ENCODE results near the gene TPGS2.
"Not testable (repeated sequence)": the region's sequence is repeated elsewhere in the genome, so short reads cannot be mapped to it uniquely, and the experiment has no call there.

Gene TPGS2

DNA sequence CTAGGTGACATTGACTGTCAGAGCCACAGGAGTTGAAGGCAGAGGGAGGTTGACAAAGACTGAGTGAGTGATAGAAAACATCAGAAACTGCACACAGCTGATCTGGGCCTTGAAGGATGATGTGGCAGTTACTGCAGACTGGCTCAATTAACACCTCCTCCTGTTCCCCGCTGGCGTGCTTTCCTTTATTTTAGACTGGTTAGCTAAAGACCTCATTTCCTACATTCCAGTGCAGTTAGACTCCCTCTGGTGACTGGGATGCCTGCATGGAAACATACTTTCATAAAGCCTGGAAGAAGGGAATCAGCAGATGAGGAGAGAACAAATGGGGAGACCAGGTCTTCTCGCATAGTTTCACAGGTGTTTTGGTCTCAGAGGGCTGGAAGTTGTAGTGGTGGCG, 7.1 kb downstream of the TPGS2 start:
- DNase-seq (ENCODE audit: low read depth in 2 of 2): no peak

DNA sequence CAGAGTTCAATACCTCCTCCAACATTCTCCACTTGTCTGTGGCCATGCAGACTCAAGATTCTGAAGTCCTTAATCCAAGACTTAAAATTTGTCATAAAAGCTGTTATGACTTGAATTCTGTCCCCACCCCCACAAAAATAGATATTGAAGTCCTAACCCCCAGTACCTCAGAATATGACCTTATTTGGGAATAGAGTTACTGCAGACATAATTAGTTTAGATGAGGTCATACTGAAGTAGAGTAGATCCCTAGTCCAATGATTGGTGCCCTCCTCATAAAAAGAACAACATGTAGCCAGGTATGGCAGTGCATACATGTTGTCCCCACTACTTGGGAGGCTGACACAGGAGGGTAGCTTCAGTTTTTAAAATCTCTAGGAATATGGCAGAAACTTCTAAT, 9.2 kb downstream of the TPGS2 start:
- no peak for DNase-seq (ENCODE audit: low read depth in 2 of 2)

DNA sequence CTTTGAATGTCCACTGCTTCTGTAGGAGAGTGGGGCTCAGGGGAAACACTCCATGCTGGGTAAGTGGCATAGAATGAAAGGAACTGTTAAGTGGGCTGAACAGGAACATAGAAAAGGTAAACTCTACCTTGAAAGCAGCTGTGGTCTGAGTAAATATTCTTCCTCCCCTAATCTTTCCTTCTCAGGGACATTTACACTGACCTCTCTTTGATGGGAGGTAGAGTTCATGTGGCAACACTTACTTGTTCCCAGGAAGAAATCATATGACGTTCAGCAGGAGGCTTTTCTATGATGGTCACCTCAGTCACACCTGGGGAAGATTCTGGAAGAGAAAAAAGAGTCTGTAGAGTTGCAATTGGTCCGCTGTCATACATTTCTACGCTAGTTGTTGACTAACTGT, 10.2 kb downstream of the TPGS2 start:
- no peak for DNase-seq (ENCODE audit: low read depth in 2 of 2)

DNA sequence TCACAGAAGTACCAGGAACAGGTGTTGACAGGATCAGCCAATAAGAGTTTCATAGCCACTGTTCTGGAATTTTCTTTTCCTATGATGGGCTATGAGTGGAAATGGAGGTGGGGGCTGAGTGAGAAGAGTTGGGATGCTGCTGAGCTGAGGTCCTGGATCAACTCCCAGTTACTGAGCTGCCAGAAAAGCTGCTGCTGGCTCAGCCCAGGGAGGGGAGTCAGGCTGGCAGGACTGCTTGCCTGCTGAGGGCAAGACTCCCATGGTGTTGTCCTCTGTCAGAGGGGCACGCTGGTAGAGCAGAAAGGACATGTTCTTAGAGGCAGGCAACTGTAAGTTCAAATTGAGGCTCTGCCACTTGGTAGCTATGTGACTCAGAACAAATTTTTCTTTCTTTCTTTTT, 11.8 kb downstream of the TPGS2 start:
- no peak for DNase-seq (ENCODE audit: low read depth in 2 of 2)

DNA sequence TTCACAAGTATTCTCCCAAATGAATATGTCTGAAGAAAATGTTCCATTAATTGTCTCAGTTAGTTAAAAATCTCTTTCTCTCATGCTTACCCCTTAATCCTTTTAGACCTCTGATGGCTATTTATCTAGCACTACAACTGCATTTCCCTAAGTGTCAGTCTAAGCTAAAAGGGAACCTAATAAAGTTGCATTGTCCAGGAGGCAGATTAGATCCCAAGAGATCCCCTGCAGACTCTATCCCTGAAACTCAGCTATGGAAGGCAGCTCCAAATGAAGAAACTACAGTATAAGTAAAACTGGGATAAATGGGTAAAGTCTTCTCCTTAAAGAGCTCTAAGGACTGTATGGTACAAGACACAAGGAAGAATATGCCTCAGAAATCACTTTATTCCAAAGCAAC, 12.7 kb downstream of the TPGS2 start:
- not testable (repeated sequence) for DNase-seq (ENCODE audit: low read depth in 2 of 2)

DNA sequence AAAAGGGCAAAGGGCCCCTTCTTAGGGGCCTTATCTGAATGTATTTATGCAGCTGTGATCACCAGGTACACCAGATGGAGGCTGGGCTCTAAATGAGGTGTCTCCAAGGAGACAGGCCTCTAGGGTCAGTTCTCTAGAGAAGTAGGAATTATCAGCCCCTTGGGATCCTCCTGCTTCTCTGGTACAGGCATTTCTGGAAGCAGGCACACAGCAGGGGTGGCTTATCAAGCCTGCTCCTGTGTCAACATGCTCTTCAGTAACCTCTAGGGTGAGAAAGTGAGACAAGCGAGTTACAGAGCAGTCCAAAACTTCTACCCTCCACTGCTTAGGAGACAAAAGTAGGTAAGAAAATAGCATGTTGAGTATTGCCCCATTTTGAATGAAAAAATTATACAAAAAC, 13.8 kb downstream of the TPGS2 start:
- no peak for DNase-seq (ENCODE audit: low read depth in 2 of 2)

DNA sequence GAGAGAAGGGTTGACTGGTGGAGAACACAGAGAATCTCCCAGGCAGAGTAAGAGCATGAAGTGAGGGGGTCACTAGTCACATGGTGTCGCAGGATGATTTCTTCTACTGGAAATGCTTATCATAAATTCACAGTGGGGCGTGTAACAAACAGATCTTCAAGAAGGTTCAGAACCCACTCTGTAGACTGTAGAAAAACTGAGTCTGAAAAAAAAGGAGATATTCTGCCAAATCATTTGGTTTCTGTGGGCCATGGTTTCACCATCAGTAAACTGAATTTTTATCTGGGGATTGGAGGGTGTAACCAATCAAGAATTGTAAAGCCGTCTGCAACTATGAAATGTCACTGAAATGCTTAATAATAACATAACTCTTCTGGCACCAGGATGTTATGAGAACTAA, 15.0 kb downstream of the TPGS2 start:
- DNase-seq (ENCODE audit: low read depth in 2 of 2): no peak

DNA sequence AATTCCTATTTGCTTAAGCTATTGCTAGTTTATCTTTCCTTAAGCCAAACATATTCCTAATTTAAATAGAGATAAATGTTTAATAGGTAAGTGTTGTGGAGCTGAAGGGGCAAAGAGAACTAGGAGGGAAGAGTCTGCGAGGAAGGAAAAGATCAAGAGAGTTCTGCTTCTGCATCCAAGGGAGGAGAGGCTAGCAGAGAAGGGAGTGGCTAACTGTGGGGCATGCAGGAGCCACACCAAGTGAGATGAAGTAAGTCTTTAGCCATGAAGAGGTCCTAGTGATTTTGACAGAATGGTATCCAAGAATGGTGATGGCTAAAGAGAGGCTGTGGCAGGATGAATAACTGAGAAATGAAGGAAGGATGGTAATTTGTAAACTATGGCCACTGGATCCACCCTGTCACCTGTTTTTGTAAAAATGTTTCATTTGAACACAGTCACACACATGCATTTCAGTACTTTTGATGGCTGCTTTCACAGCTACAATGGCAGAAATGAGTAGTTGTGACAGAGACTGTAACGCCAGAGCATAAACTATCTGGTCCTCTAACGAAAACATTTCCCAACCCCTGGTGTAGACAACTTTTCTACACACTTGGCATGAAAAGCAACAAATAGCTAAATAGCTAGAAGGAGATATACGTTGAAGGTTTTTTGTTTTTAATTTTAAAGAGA, 15.6 kb downstream of the TPGS2 start:
- no peak for DNase-seq (ENCODE audit: low read depth in 2 of 2)

DNA sequence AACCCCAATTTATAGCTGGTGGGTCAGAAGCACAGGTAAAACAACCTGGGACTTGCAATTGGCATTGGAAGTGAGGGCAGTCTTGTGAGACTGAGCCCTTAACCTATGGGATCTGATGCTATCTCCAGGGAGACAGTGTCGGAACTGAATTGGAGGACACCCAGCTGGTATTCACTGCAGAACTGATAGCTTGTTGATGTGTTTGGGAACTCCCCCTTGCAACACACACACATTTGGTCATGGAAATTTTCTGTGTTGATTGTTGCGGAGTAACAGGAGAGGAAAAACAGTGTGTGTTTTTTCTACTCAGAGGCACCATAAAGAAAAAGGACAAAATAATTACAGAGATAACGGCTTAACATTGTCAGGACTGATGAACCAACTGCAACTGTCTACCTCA, 16.1 kb downstream of the TPGS2 start:
- no peak for DNase-seq (ENCODE audit: low read depth in 2 of 2)

DNA sequence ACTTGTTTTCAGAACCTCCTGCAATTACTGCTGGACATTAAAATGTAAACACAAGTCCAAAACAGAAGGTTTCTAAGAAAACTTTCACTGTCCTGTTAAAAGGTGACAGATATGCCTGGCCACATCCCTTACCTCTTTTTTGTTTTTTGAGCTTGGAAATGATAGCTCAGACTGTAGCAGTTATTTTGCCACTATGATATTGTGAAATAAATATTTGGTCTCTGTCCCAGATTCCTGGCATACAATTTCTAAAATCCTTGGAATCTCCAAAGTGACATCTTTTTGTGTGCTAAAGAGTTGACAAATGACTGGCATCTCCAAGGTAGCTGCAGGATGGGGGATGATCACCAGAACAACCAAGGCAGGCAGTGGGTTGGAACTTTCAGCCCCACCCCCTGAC, 16.8 kb downstream of the TPGS2 start:
- DNase-seq (ENCODE audit: low read depth in 2 of 2): no peak

DNA sequence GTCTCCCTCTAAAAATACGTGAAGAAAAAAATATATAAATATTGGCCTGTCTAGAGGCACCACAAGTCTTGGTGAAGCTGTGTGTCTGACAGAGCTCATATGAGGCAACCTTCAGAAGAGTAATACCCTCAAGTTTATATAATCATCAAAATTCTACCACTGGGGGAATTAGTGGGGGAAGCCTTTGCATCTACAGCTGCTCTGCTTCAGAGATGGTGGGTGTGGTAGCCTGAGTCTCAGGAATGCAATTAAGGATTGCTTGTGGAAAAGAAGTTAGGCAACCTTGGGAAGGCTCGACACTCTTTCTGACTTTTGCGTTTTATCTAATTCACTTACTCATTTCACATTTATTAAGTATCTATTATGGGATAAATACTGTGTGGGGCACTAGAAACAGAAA, 17.4 kb downstream of the TPGS2 start:
- no peak for DNase-seq (ENCODE audit: low read depth in 2 of 2)

DNA sequence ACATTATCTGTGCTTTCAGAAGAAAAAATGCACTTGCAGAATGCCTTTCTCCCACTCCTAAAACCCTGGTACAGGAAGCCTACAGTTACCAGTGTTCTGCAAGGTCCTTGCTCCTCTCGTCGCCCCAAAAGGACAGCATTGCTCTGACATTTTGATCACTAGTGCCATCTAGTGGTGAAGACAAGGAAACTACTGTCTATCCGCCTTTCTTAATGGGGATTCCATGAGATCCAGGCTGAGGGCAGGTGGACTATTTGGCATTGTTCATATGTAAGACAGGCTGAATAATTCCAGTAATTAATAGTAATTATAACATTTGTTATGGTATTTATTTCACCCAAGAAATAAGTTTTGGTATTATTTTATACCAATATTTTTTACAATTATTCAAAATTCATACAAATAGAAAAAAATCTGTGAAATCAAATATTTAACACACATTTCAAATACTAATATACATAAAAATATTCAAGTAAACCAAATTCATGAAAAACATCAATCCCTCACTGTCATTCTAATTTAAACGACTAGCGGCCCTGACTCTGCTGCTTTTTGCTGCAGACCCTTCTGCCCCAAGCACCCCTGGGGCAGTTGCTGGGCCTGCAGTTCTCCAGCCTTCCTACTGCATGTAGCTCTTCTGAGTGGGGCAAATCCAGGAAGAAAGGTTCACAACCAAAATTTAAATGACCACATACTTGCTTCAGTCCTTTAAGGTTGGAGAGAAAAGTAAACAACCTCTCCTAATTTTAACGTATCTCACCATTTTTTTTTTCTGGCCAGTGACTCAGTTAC, 19.0 kb downstream of the TPGS2 start:
- peak in 1 of 2 donors; percentile 10 for DNase-seq (ENCODE audit: low read depth in 2 of 2)

DNA sequence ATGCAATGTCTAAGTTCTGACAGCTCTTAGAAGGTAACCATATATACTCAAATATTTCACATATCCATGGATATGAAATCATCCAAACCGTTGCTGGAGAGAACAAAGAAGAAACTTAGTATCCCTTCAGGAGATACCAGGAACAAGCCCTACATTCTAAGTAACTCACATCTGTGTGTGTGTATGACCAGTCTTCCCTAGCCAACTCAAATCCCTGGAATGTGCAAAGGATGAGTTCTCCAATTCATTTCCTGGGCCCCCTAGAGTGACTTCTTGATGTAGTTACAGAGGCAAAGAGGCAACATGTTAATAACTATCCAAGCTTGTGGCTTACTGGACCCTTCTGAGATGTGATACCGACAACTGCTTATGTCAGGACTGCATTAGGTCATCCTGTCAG, 20.1 kb downstream of the TPGS2 start:
- no peak for DNase-seq (ENCODE audit: low read depth in 2 of 2)

DNA sequence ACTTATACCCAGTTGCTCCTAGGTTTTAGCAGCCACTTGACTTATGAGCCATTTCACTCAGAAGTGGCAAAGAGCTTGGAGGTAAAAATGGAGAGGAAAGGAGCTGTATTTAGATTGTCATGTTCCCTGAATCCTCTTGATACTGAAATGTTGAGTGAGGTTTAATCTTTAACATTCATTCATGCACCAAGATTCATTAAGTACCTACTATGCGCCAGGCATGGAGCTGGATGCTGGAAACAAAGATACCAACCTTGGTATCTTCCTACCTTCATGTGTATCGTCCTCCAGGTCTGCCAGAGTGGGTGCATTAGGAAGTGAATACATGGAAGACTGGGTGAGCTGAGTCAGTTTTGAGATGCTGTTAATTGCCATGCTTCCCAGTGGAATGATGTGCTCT, 23.7 kb downstream of the TPGS2 start:
- DNase-seq (ENCODE audit: low read depth in 2 of 2): no peak

DNA sequence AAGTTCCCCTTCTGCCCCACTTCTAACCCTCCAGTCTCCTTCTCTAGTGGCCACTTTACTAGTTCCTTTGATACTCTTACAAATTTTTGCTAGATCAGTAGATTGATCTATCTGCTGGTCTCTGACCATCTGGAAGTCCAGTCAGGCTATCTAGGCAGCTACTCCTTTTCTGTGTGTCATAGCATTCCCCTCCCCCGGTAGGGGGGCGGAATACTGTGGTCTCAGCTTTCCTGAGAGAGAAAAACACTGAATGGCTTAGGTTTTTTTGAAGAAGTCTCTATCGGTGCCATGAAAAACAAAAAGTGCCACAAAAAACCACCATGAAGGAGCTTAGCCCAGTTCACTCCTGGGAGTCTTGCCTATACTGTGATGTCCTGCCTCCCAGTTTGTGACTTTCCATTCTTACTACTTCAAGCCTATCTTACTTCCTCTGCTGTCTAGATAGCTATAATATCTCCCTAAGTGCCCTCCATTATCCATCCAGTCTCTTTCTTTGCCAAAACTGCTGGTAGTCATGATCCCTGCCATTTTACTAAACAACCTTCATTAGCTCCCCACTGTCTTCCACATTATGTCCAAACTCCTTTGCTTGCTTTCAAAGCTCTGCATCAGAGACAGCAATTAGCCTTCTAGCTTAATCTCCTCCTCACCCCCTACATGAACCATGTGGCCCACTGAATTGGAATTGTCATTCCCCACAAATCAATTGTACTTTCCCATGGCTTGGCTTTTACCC, 29.9 kb downstream of the TPGS2 start:
- DNase-seq (ENCODE audit: low read depth in 2 of 2): no peak

DNA sequence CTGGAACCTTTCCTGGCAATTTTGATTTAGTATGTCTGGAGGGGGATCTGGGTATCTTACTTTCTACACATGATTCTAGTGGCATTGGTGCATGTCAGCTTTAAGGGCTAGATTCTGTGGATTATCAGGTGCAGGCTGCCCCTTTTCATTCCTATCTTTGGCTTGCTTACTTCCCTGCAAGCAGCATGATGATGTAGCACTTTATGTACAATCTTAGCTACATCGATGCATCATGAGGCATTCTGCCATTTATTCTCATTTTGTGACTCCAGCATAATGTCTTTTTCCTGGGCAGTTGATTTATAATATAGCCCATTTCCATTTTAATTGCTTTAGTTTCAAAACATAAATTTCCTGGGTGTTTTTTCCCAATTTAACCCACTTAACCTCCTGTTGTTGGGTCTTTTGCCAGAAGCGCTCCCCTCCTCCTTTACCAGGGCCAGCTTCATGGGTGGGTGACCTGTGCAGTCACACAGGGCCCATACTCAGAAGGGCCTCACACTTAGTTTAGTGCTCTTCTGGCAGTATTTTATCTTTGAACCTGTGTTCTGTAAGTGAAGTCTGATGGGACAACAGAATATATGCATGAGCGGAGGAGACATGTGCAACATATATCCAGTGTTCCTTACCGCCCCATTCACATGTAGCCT, 36.0 kb downstream of the TPGS2 start:
- no peak for DNase-seq (ENCODE audit: low read depth in 2 of 2)

DNA sequence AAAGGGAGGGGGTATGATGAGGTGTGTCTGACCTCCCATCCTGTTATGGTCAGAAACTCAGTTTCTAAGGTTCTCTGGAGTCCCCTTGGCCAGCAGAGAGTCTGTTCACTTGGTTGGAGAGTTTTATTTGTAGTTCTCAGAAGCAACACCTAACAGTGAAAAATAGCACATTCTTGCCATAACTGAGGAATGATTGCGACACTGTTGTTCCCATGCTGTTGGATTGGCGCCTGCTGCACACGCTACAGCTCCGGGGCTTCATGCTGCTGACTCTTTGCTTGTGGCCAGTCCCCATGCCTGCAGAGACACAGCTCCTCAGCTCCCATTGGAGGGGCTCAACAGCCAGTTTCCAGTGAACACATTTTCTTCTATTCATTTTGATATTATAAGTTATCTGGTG, 42.1 kb downstream of the TPGS2 start:
- no peak for DNase-seq (ENCODE audit: low read depth in 2 of 2)

DNA sequence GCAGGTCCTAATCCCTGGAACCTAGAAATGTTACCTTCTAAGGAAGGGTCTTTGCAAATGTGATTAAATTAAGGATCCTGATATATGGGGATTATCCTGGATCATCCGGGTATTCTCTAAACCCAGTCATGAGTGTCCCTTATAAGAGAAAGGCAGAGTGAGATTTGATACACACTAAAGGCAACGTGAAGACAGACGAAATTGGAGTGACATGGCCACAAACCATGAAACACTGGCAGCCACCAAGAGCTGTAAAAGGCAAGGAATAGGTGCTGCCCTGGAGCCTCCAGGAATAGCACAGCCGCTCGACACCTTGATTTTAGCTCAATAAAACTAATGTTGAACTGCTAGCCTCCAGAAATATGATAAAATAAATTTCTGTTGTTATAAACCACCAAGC, 45.0 kb downstream of the TPGS2 start:
- no peak for DNase-seq (ENCODE audit: low read depth in 2 of 2)

DNA sequence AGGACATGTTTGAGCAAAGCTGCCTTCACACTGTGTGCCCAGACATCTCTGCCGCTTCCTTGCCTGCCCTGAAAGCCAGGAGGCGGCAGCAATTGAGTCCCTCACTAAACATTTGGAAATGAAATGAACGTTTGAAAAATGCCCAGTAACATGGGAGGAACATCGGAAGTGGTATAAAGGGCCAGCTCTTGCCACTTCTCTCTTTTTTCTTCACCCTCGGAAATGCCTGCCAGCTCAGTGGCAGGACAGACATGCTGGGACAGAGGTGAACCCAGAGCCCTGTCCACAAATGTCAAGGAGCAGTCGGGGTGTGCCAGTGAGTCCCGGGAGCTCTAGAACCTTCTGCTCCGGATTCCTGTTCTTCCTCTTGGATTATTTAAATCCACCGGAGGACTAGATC, 46.1 kb downstream of the TPGS2 start:
- DNase-seq (ENCODE audit: low read depth in 2 of 2): no peak

DNA sequence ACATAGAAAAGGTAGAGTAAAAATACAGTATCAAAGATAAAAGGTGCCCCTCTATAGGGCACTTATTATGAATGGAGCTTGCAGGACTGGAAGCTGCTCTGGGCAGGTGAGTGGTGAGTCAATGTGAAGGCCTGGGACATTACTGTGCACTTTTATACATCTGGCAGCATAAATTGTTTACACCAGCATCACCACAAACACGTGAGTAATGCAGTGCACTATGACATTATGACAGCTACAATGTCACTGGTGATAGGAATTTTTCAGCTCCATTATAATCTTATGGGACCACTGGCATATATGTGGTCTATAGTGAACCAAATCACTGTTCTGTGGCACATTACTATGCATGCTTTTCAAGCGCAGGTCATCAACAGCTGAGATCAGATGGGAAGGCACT, 48.1 kb downstream of the TPGS2 start:
- no peak for DNase-seq (ENCODE audit: low read depth in 2 of 2)

DNA sequence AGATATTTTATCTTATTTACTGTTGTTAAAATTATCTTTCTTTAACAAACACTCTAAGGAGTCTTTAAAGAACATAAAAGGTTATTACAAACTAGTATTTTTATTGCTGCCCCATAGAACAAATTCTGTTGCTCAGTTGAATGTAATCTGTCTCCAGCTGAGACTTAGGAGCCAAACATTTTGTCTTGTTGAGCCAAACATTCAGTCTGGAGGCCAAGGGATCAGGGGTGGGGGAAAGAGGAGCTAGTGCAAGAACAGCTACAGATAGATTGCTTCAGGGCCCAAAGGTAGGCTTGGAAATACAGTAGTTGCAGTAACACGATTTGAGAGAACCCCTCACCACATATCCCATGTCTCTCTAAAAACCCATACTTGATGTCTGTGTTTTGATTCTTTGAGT, 51.2 kb downstream of the TPGS2 start:
- no peak for DNase-seq (ENCODE audit: low read depth in 2 of 2)

DNA sequence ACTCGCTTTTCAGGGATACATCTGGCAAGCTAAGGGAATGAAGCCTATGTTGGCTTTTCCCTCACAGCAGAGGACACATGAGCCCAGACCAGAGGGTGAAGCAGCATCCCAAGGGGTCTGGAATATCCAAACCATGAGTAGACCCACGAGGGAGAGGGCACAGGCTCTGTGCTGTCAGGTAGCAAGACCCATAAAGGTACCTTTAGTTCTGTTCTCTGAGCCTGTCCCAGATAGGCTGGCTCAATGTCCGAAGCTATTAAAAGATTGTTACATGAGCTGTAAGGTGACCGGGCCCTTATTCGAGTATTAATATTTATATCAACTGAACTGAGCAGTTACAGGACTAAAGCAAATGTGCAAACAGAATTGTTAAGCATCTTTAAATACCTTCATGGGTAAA, 52.2 kb downstream of the TPGS2 start:
- no peak for DNase-seq (ENCODE audit: low read depth in 2 of 2)

DNA sequence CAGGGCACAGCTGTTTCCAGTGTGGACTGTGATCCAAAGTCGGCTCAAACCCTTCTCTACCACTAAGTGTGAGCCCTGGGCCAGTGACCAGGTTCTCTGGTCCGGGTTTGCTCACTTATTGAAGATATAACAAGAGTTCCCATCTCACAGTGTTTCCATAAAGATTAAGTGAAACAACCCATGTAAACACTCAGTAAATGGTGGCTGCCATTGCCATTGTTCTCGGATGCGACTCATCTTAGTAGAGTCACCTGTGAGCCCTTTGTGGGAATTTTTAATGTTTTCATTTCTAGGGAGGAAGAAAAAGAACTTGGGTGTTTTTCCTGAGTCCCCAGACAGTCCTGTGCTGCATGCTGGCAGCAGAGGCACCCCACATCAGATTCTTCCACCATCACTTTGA, 53.4 kb downstream of the TPGS2 start:
- DNase-seq (ENCODE audit: low read depth in 2 of 2): no peak
